Neural cell (in vitro differentiated cells): ENCODE data around the gene PRKCA. TPM values are rescaled to one million over a fixed set of nuclear protein-coding genes. Genes with fewer than 3 reads are reported as not detected.

Experiments
- H2AFZ ChIP-seq: fragments of 200-600, 300-800 bp; sonication (generic), shearing (Covaris generic); 2 replicates; pipeline ENCODE4 v1.6.0; 2014; ENCODE audit warnings: low read depth, mild to moderate bottlenecking, antibody characterized with exemption, low read length, moderate library complexity
- H3F3A ChIP-seq: fragments of 200-600 bp; shearing (Covaris generic); 2 replicates; pipeline ENCODE4 v1.6.1; 2016; ENCODE audit warnings: mild to moderate bottlenecking, moderate library complexity, mixed read lengths, antibody characterized with exemption, low read length; ENCODE audit not compliant: insufficient read depth, poor library complexity, severe bottlenecking
- H3K27ac ChIP-seq: fragments of 200-600, 300-800 bp; sonication (generic), shearing (Covaris generic); 2 replicates; pipeline ENCODE4 v1.5.1; 2014; ENCODE audit warnings: mild to moderate bottlenecking, low read length, moderate library complexity
- H3K27me3 ChIP-seq: fragments of 300-800, 200-600 bp; sonication (generic), shearing (Covaris generic); 2 replicates; pipeline ENCODE4 v1.6.0; 2014; ENCODE audit warnings: mild to moderate bottlenecking, low read depth, low read length, moderate library complexity; ENCODE audit not compliant: insufficient read depth
- H3K36me3 ChIP-seq: fragments of 300-800, 200-600 bp; sonication (generic), shearing (Covaris generic); 2 replicates; pipeline ENCODE4 v1.5.1; 2014; ENCODE audit warnings: mild to moderate bottlenecking, antibody characterized with exemption, low read length, moderate library complexity; ENCODE audit not compliant: insufficient read depth
- H3K4me2 ChIP-seq: fragments of 300-800, 200-600 bp; sonication (generic), shearing (Covaris generic); 2 replicates; pipeline ENCODE4 v1.6.0; 2014; ENCODE audit warnings: mild to moderate bottlenecking, low read length
- H3K4me3 ChIP-seq: fragments of 300-800, 200-600 bp; sonication (generic), shearing (Covaris generic); 2 replicates; pipeline ENCODE4 v1.5.1; 2014; ENCODE audit warnings: mild to moderate bottlenecking, low read length, moderate library complexity
- H3K79me2 ChIP-seq: fragments of 200-600 bp; shearing (Covaris generic); replicated peaks from 2 replicates; pipeline ENCODE4 v1.6.0; 2014; ENCODE audit warnings: mild to moderate bottlenecking, low read length, moderate library complexity; ENCODE audit not compliant: insufficient read depth
- H3K9ac ChIP-seq: fragments of 300-800, 200-600 bp; sonication (generic), shearing (Covaris generic); 2 replicates; pipeline ENCODE4 v1.6.1; 2016; ENCODE audit warnings: mild to moderate bottlenecking, low read length, mixed read lengths
- H3K9me2 ChIP-seq: fragments of 200-600 bp; shearing (Covaris generic); 2 replicates; pipeline ENCODE4 v1.6.1; 2016; ENCODE audit warnings: mild to moderate bottlenecking, low read length, mixed read lengths; ENCODE audit not compliant: insufficient read depth
- H3K9me3 ChIP-seq: fragments of 200-600, 300-800 bp; sonication (generic), shearing (Covaris generic); 2 replicates; pipeline ENCODE4 v1.6.1; 2016; ENCODE audit warnings: mild to moderate bottlenecking, mixed run types, low read length, moderate library complexity, mixed read lengths
- H4K20me1 ChIP-seq: fragments of 200-600 bp; shearing (Covaris generic); 2 replicates; pipeline ENCODE4 v1.6.1; 2016; ENCODE audit warnings: mild to moderate bottlenecking, mixed run types; ENCODE audit not compliant: insufficient read depth
- EP300 ChIP-seq: fragments of 450-650 bp; conservative IDR thresholded peaks from 2 replicates; pipeline ENCODE4 v1.6.1; 2014; ENCODE audit warnings: antibody characterized with exemption, mild to moderate bottlenecking, moderate library complexity; ENCODE audit not compliant: poor library complexity, severe bottlenecking
- EZH2 ChIP-seq: fragments of 200-600, 300-800 bp; shearing (Covaris generic), sonication (generic); IDR thresholded peaks from 2 replicates; pipeline ENCODE4 v1.6.1; 2014; ENCODE audit warnings: antibody characterized with exemption, low read length, borderline replicate concordance, mild to moderate bottlenecking; ENCODE audit not compliant: insufficient read depth, poor library complexity, severe bottlenecking
- MXI1 ChIP-seq: fragments of 450-650 bp; conservative IDR thresholded peaks from 2 replicates; pipeline ENCODE4 v1.6.1; 2014; ENCODE audit warnings: antibody characterized with exemption, mild to moderate bottlenecking; ENCODE audit not compliant: poor library complexity, severe bottlenecking
- POLR2AphosphoS5 ChIP-seq: IDR thresholded peaks from 2 replicates; pipeline ENCODE4 v1.6.1; 2012
- RAD21 ChIP-seq: fragments of 450-650 bp; conservative IDR thresholded peaks from 2 replicates; pipeline ENCODE4 v1.6.1; 2014; ENCODE audit warnings: antibody characterized with exemption, mild to moderate bottlenecking, moderate library complexity
- SMC3 ChIP-seq: fragments of 450-650 bp; conservative IDR thresholded peaks from 2 replicates; pipeline ENCODE4 v1.6.1; 2014; ENCODE audit warnings: antibody characterized with exemption, mild to moderate bottlenecking, moderate library complexity; ENCODE audit not compliant: poor library complexity
- TAF1 ChIP-seq: IDR thresholded peaks from 2 replicates; pipeline ENCODE4 v1.6.1; 2012; ENCODE audit warnings: low read depth
- polyA plus RNA-seq: library from polyadenylated mRNA; depleted of rRNA; stranded (reverse); fragments of >200 nt; gene quantifications from 2 replicates; pipeline ENCODE4 v1.2.3, GENCODE V29; 2014
- TF ChIP-seq, protein P1 (sequence below): IDR thresholded peaks from 2 replicates; pipeline ENCODE4 v1.6.1; 2012; ENCODE audit warnings: borderline replicate concordance
- TF ChIP-seq, protein P2 (sequence below): fragments of 450-650 bp; IDR thresholded peaks from 2 replicates; pipeline ENCODE4 v1.5.1; 2014; ENCODE audit warnings: antibody characterized with exemption, mild to moderate bottlenecking, moderate library complexity; ENCODE audit not compliant: poor library complexity, severe bottlenecking

The PRKCA gene
- polyA plus RNA-seq, 1 donor from 2014 or later = 5.9 TPM

DNA sequence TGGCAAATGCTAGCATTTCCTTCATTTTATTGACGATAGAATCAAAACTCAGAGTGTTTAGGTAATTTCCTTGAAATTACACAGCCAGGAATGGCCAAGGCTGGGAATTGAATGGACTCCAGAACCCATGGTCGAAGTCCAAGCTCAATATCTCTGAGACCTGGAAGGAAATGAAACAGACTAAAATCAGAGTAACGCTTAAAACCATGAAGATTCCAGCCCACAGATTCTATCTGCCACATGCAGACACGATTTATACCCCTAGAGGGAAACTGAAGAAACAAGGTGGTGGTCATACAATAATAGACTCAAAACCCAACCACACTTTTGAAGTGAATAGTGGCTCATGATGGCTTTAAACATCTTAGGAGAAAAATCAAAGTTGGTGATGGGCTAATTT is 95.6 kb downstream of the PRKCA start:
- Histone ChIP-seq H4K20me1 (no peaks in the 10 kb centered on the region), H3K9me3 (no peaks in the 10 kb centered on the region), H3K9ac (no peak overlapping the region), H2AFZ (no peak overlapping the region), H3K27me3 (no peaks in the 10 kb centered on the region), H3K27ac (no peak overlapping the region), H3K36me3 (no peaks in the 10 kb centered on the region), H3F3A (no peaks in the 10 kb centered on the region), H3K4me3 (no peak overlapping the region), H3K4me2 (no peak overlapping the region), H3K9me2 (no peaks in the 10 kb centered on the region), H3K79me2 (no peaks in the 10 kb centered on the region)
- TF ChIP-seq MXI1 = no peak
- no peak for TF ChIP-seq SMC3
- no peak for TF ChIP-seq TAF1
- TF ChIP-seq, protein P1, sequence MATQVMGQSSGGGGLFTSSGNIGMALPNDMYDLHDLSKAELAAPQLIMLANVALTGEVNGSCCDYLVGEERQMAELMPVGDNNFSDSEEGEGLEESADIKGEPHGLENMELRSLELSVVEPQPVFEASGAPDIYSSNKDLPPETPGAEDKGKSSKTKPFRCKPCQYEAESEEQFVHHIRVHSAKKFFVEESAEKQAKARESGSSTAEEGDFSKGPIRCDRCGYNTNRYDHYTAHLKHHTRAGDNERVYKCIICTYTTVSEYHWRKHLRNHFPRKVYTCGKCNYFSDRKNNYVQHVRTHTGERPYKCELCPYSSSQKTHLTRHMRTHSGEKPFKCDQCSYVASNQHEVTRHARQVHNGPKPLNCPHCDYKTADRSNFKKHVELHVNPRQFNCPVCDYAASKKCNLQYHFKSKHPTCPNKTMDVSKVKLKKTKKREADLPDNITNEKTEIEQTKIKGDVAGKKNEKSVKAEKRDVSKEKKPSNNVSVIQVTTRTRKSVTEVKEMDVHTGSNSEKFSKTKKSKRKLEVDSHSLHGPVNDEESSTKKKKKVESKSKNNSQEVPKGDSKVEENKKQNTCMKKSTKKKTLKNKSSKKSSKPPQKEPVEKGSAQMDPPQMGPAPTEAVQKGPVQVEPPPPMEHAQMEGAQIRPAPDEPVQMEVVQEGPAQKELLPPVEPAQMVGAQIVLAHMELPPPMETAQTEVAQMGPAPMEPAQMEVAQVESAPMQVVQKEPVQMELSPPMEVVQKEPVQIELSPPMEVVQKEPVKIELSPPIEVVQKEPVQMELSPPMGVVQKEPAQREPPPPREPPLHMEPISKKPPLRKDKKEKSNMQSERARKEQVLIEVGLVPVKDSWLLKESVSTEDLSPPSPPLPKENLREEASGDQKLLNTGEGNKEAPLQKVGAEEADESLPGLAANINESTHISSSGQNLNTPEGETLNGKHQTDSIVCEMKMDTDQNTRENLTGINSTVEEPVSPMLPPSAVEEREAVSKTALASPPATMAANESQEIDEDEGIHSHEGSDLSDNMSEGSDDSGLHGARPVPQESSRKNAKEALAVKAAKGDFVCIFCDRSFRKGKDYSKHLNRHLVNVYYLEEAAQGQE = no peak
- no peak for TF ChIP-seq POLR2AphosphoS5
- TF ChIP-seq EP300 = no peak
- TF ChIP-seq, protein P2, sequence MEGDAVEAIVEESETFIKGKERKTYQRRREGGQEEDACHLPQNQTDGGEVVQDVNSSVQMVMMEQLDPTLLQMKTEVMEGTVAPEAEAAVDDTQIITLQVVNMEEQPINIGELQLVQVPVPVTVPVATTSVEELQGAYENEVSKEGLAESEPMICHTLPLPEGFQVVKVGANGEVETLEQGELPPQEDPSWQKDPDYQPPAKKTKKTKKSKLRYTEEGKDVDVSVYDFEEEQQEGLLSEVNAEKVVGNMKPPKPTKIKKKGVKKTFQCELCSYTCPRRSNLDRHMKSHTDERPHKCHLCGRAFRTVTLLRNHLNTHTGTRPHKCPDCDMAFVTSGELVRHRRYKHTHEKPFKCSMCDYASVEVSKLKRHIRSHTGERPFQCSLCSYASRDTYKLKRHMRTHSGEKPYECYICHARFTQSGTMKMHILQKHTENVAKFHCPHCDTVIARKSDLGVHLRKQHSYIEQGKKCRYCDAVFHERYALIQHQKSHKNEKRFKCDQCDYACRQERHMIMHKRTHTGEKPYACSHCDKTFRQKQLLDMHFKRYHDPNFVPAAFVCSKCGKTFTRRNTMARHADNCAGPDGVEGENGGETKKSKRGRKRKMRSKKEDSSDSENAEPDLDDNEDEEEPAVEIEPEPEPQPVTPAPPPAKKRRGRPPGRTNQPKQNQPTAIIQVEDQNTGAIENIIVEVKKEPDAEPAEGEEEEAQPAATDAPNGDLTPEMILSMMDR = no peak
- no peak for TF ChIP-seq RAD21
- TF ChIP-seq EZH2 = no peak

DNA sequence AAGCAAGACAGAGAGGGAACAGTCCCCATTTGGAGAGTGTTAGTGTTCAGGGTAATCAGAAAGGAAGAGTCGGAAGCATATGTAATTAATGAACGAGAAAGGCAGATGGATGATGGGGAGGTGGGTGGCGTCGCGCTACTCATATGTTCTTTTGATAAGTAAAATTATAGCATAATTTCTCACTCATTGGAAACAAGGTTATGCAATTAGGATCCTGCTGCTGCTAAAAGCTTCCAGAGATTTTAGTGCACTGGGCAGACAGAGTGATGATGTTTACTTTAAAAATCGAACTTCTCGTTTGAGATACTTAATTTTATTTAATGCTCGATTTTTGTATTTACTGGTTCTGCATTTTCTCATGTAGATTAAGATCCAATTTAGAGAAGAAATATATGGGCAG is 96.2 kb downstream of the PRKCA start:
- Histone ChIP-seq H4K20me1 (no peaks in the 10 kb centered on the region), H2AFZ (no peak overlapping the region), H3K79me2 (no peaks in the 10 kb centered on the region), H3K36me3 (no peaks in the 10 kb centered on the region), H3F3A (no peaks in the 10 kb centered on the region), H3K27ac (no peak overlapping the region), H3K9me3 (no peaks in the 10 kb centered on the region), H3K4me2 (no peak overlapping the region), H3K9ac (no peak overlapping the region), H3K4me3 (no peak overlapping the region), H3K27me3 (no peaks in the 10 kb centered on the region), H3K9me2 (no peaks in the 10 kb centered on the region)
- no peak for TF ChIP-seq EZH2
- no peak for TF ChIP-seq SMC3
- TF ChIP-seq, protein P1 = no peak
- TF ChIP-seq POLR2AphosphoS5 = no peak
- TF ChIP-seq TAF1 = no peak
- TF ChIP-seq, protein P2 = no peak
- no peak for TF ChIP-seq RAD21
- TF ChIP-seq MXI1 = no peak
- no peak for TF ChIP-seq EP300
